ENCODE measurements around the gene SAPCD1.
A peak's percentile ranks its signal among the peaks of the same experiment; 100 is the strongest.

The SAPCD1 gene

GRCh38 chr6:31775184-31775583, 12.7 kb downstream of the SAPCD1 start:
- TF ChIP-seq SPI1 (IDR thresholded peaks at IDR 0.05; ENCODE audit: borderline replicate concordance, low read depth) (no peak), REST (IDR thresholded peaks at IDR 0.05; ENCODE audit: insufficient replicate concordance, low read depth) (no peak), GABPA (IDR thresholded peaks at IDR 0.05; ENCODE audit: low read depth) (no peak), POLR2AphosphoS5 (IDR thresholded peaks at IDR 0.05; ENCODE audit: low read depth) (no peak), CTCF (IDR thresholded peaks at IDR 0.05; ENCODE audit: insufficient read depth, low read length) (no peak)
- Histone ChIP-seq H3K27ac (replicated peaks) (no peak overlapping the region), H3K4me3 (replicated peaks; ENCODE audit: insufficient read depth, low read length) (no peak overlapping the region), H3K27me3 (ENCODE audit: insufficient read depth, poor library complexity, severe bottlenecking) (no peaks in the 10 kb centered on the region)
- no peak for DNase-seq (ENCODE audit: low read depth in 1 of 2, low spot score in 1 of 2)

GRCh38 chr6:31775633-31776484, 13.4 kb downstream of the SAPCD1 start:
- no peak for DNase-seq (ENCODE audit: low read depth in 1 of 2, low spot score in 1 of 2)
- H3K27ac ChIP-seq (replicated peaks): no peak overlapping the region
- no peaks in the 10 kb centered on the region for H3K27me3 ChIP-seq (ENCODE audit: insufficient read depth, poor library complexity, severe bottlenecking)
- no peak for TF ChIP-seq CTCF (IDR thresholded peaks at IDR 0.05; ENCODE audit: insufficient read depth, low read length)
- TF ChIP-seq GABPA (IDR thresholded peaks at IDR 0.05; ENCODE audit: low read depth): no peak
- TF ChIP-seq SPI1 (IDR thresholded peaks at IDR 0.05; ENCODE audit: borderline replicate concordance, low read depth): no peak
- no peak for TF ChIP-seq REST (IDR thresholded peaks at IDR 0.05; ENCODE audit: insufficient replicate concordance, low read depth)
- TF ChIP-seq POLR2AphosphoS5 (IDR thresholded peaks at IDR 0.05; ENCODE audit: low read depth): no peak
- no peak overlapping the region for H3K4me3 ChIP-seq (replicated peaks; ENCODE audit: insufficient read depth, low read length)

- TF ChIP-seq SPI1 (IDR thresholded peaks at IDR 0.05; ENCODE audit: borderline replicate concordance, low read depth) (no peak), REST (IDR thresholded peaks at IDR 0.05; ENCODE audit: insufficient replicate concordance, low read depth) (no peak), GABPA (IDR thresholded peaks at IDR 0.05; ENCODE audit: low read depth) (no peak)
- H3K4me3 ChIP-seq (replicated peaks; ENCODE audit: insufficient read depth, low read length): 0 out of 2 replicates have a peak overlapping the region, but pooled peaks have one; percentile 9
- DNase-seq (ENCODE audit: low read depth in 1 of 2, low spot score in 1 of 2): peak in 1 of 2 experiments; percentile 19
- peak overlapping the region; percentile 39 for H3K27ac ChIP-seq (replicated peaks)
- H3K27me3 ChIP-seq (ENCODE audit: insufficient read depth, poor library complexity, severe bottlenecking): no peaks in the 10 kb centered on the region
Measured at GRCh38 chr6:31776485-31776988, 14.1 kb downstream of the SAPCD1 start.
